IMR-90 (cell line): ENCODE measurements around the gene C11orf21. TPM values are rescaled to one million over a fixed set of nuclear protein-coding genes. Genes with fewer than 3 reads are reported as not detected.

Experiments used
- ATAC-seq: fragments of 200-7000 bp; cut with Tn5 transposase; 2 replicates; pipeline ENCODE4 v1.9.1; 2020; ENCODE audit warnings: low read depth, mild to moderate bottlenecking, moderate library complexity
- BruUV-seq: library from RNA; stranded (reverse); fragments of 400-500 nt; replicated peaks from 2 replicates; lab custom pipeline; 2021; lab: Mats Ljungman, UMichigan
- CTCF ChIA-PET: fragments of 300-600 bp; formaldehyde crosslinking; extraction: SDS; loops from one replicate; lab custom pipeline; 2021; ENCODE audit warnings: antibody characterized with exemption; lab: Yijun Ruan, JAX
- POLR2A ChIA-PET: fragments of 300-600 bp; sonication (Branson Sonifier 250); formaldehyde crosslinking; loops from one replicate; lab custom pipeline; 2022; ENCODE audit warnings: antibody characterized with exemption; ENCODE audit not compliant: unreplicated experiment; lab: Charles Lee
- DNase-seq: peaks from one replicate; pipeline ENCODE4 v3.0.0; 2013
- H2AFZ ChIP-seq: replicated peaks from 2 replicates; pipeline ENCODE3; 2013; ENCODE audit warnings: low read length, mild to moderate bottlenecking; ENCODE audit not compliant: poor library complexity
- H2AK5ac ChIP-seq: 2 replicates; pipeline ENCODE4 v1.6.1; 2013; ENCODE audit warnings: low read depth, low read length, inconsistent platforms
- H2AK9ac ChIP-seq: replicated peaks from 2 replicates; pipeline ENCODE3; 2013; ENCODE audit warnings: mild to moderate bottlenecking, low read depth, low read length, moderate library complexity; ENCODE audit not compliant: poor library complexity
- H2BK120ac ChIP-seq: 2 replicates; pipeline ENCODE4 v1.6.1; 2013; ENCODE audit warnings: low read depth, low read length, inconsistent platforms
- H2BK15ac ChIP-seq: 3 replicates; pipeline ENCODE4 v1.6.1; 2013; ENCODE audit warnings: low read depth, low read length, inconsistent platforms
- H2BK20ac ChIP-seq: 2 replicates; pipeline ENCODE4 v1.6.1; 2013; ENCODE audit warnings: low read depth, mild to moderate bottlenecking, inconsistent platforms, low read length, moderate library complexity
- H2BK5ac ChIP-seq: 2 replicates; pipeline ENCODE4 v1.6.1; 2013; ENCODE audit warnings: mild to moderate bottlenecking, low read depth, low read length, inconsistent platforms; ENCODE audit not compliant: poor library complexity, severe bottlenecking
- H3K14ac ChIP-seq: replicated peaks from 2 replicates; pipeline ENCODE4 v1.6.1; 2013; ENCODE audit warnings: low read depth, low read length, inconsistent platforms
- H3K18ac ChIP-seq: 2 replicates; pipeline ENCODE4 v1.6.1; 2013; ENCODE audit warnings: low read depth, low read length, control low read depth
- H3K23ac ChIP-seq: 2 replicates; pipeline ENCODE4 v1.6.1; 2013; ENCODE audit warnings: low read depth, low read length, inconsistent platforms
- H3K27ac ChIP-seq: 2 replicates; pipeline ENCODE4 v1.5.1; 2013; ENCODE audit warnings: mild to moderate bottlenecking, control low read depth, low read length; ENCODE audit not compliant: insufficient read depth
- H3K27me3 ChIP-seq: 2 replicates; pipeline ENCODE4 v1.6.1; 2013; ENCODE audit warnings: low read length; ENCODE audit not compliant: control insufficient read depth, insufficient read depth
- H3K36me3 ChIP-seq: 2 replicates; pipeline ENCODE4 v1.6.1; 2013; ENCODE audit warnings: low read length, mixed read lengths; ENCODE audit not compliant: control insufficient read depth, insufficient read depth
- H3K4ac ChIP-seq: 2 replicates; pipeline ENCODE4 v1.6.1; 2013; ENCODE audit warnings: low read depth, low read length, inconsistent platforms
- H3K4me1 ChIP-seq: 2 replicates; pipeline ENCODE4 v1.6.1; 2013; ENCODE audit warnings: low read length, mixed read lengths; ENCODE audit not compliant: control insufficient read depth, insufficient read depth
- H3K4me2 ChIP-seq: 2 replicates; pipeline ENCODE4 v1.6.1; 2013; ENCODE audit warnings: low read depth, mild to moderate bottlenecking, control low read depth, low read length, moderate library complexity
- H3K4me3 ChIP-seq: 2 replicates; pipeline ENCODE4 v1.5.1; 2013; ENCODE audit warnings: low read depth, mild to moderate bottlenecking, control low read depth, low read length, moderate library complexity; ENCODE audit not compliant: insufficient read depth
- H3K56ac ChIP-seq: 2 replicates; pipeline ENCODE4 v1.6.1; 2013; ENCODE audit warnings: low read length, inconsistent platforms; ENCODE audit not compliant: insufficient read depth; ENCODE audit errors: extremely low read depth
- H3K79me1 ChIP-seq, 2 experiments: 2 replicates each; pipeline ENCODE4 v1.6.1; 2013; ENCODE audit warnings: low read length in 2 of 2, inconsistent platforms in 1 of 2, low read depth in 1 of 2
- H3K9ac ChIP-seq: 2 replicates; pipeline ENCODE4 v1.6.1; 2013; ENCODE audit warnings: low read depth, low read length, control low read depth
- H3K9me1 ChIP-seq: 2 replicates; pipeline ENCODE4 v1.6.1; 2013; ENCODE audit warnings: low read length, inconsistent platforms; ENCODE audit not compliant: insufficient read depth
- H3K9me3 ChIP-seq: 2 replicates; pipeline ENCODE4 v1.6.1; 2013; ENCODE audit warnings: low read length; ENCODE audit not compliant: control insufficient read depth, insufficient read depth
- H4K20me1 ChIP-seq: 2 replicates; pipeline ENCODE4 v1.6.1; 2013; ENCODE audit warnings: low read length, inconsistent platforms; ENCODE audit not compliant: insufficient read depth
- H4K5ac ChIP-seq: 2 replicates; pipeline ENCODE4 v1.6.1; 2013; ENCODE audit warnings: mild to moderate bottlenecking, low read depth, low read length, control low read depth
- H4K8ac ChIP-seq, 2 experiments: 2 replicates each; pipeline ENCODE4 v1.6.1; 2013; ENCODE audit warnings: low read depth in 2 of 2, low read length in 2 of 2, control low read depth in 1 of 2, inconsistent platforms in 1 of 2
- H4K91ac ChIP-seq: 2 replicates; pipeline ENCODE4 v1.6.1; 2013; ENCODE audit warnings: low read depth, low read length, inconsistent platforms; ENCODE audit not compliant: insufficient read depth
- BHLHE40 ChIP-seq: fragments of 150-350 bp; IDR thresholded peaks from 2 replicates; pipeline ENCODE4 v1.6.1; 2016; ENCODE audit warnings: mild to moderate bottlenecking, low read depth, low read length
- CHD1 ChIP-seq: IDR thresholded peaks from 2 replicates; pipeline ENCODE4 v1.6.1; 2012; ENCODE audit warnings: low read depth, low read length, improper control_type of control experiment
- FOS ChIP-seq: fragments of 150-350 bp; IDR thresholded peaks from 2 replicates; pipeline ENCODE4 v1.6.1; 2016; ENCODE audit warnings: low read depth, low read length
- MAZ ChIP-seq: IDR thresholded peaks from 2 replicates; pipeline ENCODE4 v1.6.1; 2012; ENCODE audit warnings: low read depth, mild to moderate bottlenecking, low read length, improper control_type of control experiment, moderate library complexity, borderline replicate concordance
- MXI1 ChIP-seq: IDR thresholded peaks from 2 replicates; pipeline ENCODE4 v1.6.1; 2012; ENCODE audit warnings: low read depth, mild to moderate bottlenecking, low read length, moderate library complexity, borderline replicate concordance
- RAD21 ChIP-seq: IDR thresholded peaks from 2 replicates; pipeline ENCODE4 v1.6.1; 2012; ENCODE audit warnings: low read length, improper control_type of control experiment
- RFX5 ChIP-seq: IDR thresholded peaks from 2 replicates; pipeline ENCODE4 v1.8.0; 2012; ENCODE audit warnings: low read depth, mild to moderate bottlenecking, low read length, moderate library complexity
- SMC3 ChIP-seq: fragments of 150-350 bp; IDR thresholded peaks from 2 replicates; pipeline ENCODE4 v1.6.1; 2016; ENCODE audit warnings: low read depth, mild to moderate bottlenecking, antibody characterized with exemption, low read length, moderate library complexity
- USF2 ChIP-seq: fragments of 150-350 bp; IDR thresholded peaks from 2 replicates; pipeline ENCODE4 v1.6.1; 2017; ENCODE audit warnings: mild to moderate bottlenecking, antibody characterized with exemption, low read length, low read depth
- WGBS, 2 experiments: methylation state at CpG; one replicate each; pipeline versions ENCODE4 v1.1.5 to v1.1.7; 2013; ENCODE audit warnings: missing lambda C conversion rate in 2 of 2; ENCODE audit not compliant: insufficient read length in 1 of 2; ENCODE audit errors: extremely low coverage in 2 of 2; 5-methylcytosine and 5-hydroxymethylcytosine counted together
- dilution Hi-C: fragments of 300-500 bp; cut with HindIII; formaldehyde crosslinking; loops from one replicate; pipeline ENCODE4 v1.14.3; 2018; ENCODE audit warnings: low sequenced_read_pairs; ENCODE audit not compliant: unreplicated experiment
- in situ Hi-C: fragments of 300-500 bp; cut with MboI; formaldehyde crosslinking; loops from 3 replicates; pipeline ENCODE4 v1.14.3; 2019; ENCODE audit warnings: low sequenced_read_pairs, inconsistent platforms, mixed read lengths
- intact Hi-C: fragments of 100-400 bp; cut with micrococcal nuclease; formaldehyde crosslinking; loops from 2 replicates; pipeline ENCODE4 v1.10.0; 2022
- polyA plus RNA-seq, 3 experiments: library from polyadenylated mRNA; depleted of rRNA; stranded (reverse); fragments of >200 nt; gene quantifications; 2 replicates each; pipeline ENCODE4 v1.2.3, GENCODE V29; 2012; ENCODE audit warnings: low replicate concordance in 1 of 3
- total RNA-seq: library from RNA; depleted of rRNA; stranded (reverse); fragments of >200 nt; gene quantifications from 2 replicates; pipeline ENCODE4 v1.2.3, GENCODE V29; 2012
- TF ChIP-seq, protein P1 (sequence below): conservative IDR thresholded peaks from 2 replicates; pipeline ENCODE4 v1.5.1; 2012; ENCODE audit warnings: mild to moderate bottlenecking, low read depth, low read length, improper control_type of control experiment
- TF ChIP-seq, protein P2 (sequence below): fragments of 150-350 bp; IDR thresholded peaks from 2 replicates; pipeline ENCODE4 v1.6.1; 2016; ENCODE audit warnings: low read depth, mild to moderate bottlenecking, low read length, moderate library complexity, borderline replicate concordance

The C11orf21 gene
- total and polyA plus RNA-seq, 2 of the 4 experiments (the other 2 are of a cell fraction) = not detected

- no peak overlapping the region for H2BK120ac ChIP-seq
- H3K4me3 ChIP-seq = no peak overlapping the region
- H3K9ac ChIP-seq = no peak overlapping the region
- H3K79me1 ChIP-seq = no peaks in the 10 kb centered on the region
- TF ChIP-seq, protein P1, sequence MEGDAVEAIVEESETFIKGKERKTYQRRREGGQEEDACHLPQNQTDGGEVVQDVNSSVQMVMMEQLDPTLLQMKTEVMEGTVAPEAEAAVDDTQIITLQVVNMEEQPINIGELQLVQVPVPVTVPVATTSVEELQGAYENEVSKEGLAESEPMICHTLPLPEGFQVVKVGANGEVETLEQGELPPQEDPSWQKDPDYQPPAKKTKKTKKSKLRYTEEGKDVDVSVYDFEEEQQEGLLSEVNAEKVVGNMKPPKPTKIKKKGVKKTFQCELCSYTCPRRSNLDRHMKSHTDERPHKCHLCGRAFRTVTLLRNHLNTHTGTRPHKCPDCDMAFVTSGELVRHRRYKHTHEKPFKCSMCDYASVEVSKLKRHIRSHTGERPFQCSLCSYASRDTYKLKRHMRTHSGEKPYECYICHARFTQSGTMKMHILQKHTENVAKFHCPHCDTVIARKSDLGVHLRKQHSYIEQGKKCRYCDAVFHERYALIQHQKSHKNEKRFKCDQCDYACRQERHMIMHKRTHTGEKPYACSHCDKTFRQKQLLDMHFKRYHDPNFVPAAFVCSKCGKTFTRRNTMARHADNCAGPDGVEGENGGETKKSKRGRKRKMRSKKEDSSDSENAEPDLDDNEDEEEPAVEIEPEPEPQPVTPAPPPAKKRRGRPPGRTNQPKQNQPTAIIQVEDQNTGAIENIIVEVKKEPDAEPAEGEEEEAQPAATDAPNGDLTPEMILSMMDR = no peak
- TF ChIP-seq MAZ = no peak
- TF ChIP-seq SMC3 = no peak
- TF ChIP-seq RAD21 = no peak
- TF ChIP-seq, protein P2, sequence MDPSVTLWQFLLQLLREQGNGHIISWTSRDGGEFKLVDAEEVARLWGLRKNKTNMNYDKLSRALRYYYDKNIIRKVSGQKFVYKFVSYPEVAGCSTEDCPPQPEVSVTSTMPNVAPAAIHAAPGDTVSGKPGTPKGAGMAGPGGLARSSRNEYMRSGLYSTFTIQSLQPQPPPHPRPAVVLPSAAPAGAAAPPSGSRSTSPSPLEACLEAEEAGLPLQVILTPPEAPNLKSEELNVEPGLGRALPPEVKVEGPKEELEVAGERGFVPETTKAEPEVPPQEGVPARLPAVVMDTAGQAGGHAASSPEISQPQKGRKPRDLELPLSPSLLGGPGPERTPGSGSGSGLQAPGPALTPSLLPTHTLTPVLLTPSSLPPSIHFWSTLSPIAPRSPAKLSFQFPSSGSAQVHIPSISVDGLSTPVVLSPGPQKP = no peak
- no peak for TF ChIP-seq USF2
- no peak for TF ChIP-seq BHLHE40
- TF ChIP-seq RFX5 = no peak
- TF ChIP-seq CHD1 = no peak
- TF ChIP-seq FOS = no peak
- no peak for TF ChIP-seq MXI1
- no peak overlapping the region for H3K23ac ChIP-seq
- H3K18ac ChIP-seq = no peak overlapping the region
- H3K4me1 ChIP-seq = no peaks in the 10 kb centered on the region
- no peak overlapping the region for H2BK20ac ChIP-seq
- H3K9me3 ChIP-seq = peaks cover 5% of the 10 kb centered on the region
- no peak for ATAC-seq
- no peak overlapping the region for H4K91ac ChIP-seq
- H4K20me1 ChIP-seq = no peaks in the 10 kb centered on the region
- in situ Hi-C loops = no loop called here
- no peak overlapping the region for H2AK9ac ChIP-seq
- H2AFZ ChIP-seq = no peak overlapping the region
- no peak overlapping the region for H2BK15ac ChIP-seq
- no peak overlapping the region for H3K4ac ChIP-seq
- no peaks in the 10 kb centered on the region for H3K36me3 ChIP-seq
- H3K14ac ChIP-seq = no peak overlapping the region
- ChIA-PET CTCF (no interaction called here), POLR2A (no interaction called here)
- no peak overlapping the region for H3K27ac ChIP-seq
- intact Hi-C loops = no loop called here
- H3K56ac ChIP-seq = no peak overlapping the region
- H2AK5ac ChIP-seq = no peak overlapping the region
- no peaks in the 10 kb centered on the region for H3K9me1 ChIP-seq
- H3K27me3 ChIP-seq = peaks cover 2% of the 10 kb centered on the region; the same call in 1 of the 2 replicates
- H4K5ac ChIP-seq = no peak overlapping the region
- no peak overlapping the region for H3K4me2 ChIP-seq
- DNase-seq = no peak
- dilution Hi-C loops = no loop called here
- no TSS peak for BruUV-seq
- no peak overlapping the region for H2BK5ac ChIP-seq
- no peak overlapping the region for H4K8ac ChIP-seq
- WGBS, 2 experiments = 76% methylated on average over 10 of the region's 11 CpGs; no CpG with 5 or more reads in 1 of the 2 experiments
These were observed 26.3 kb upstream of the C11orf21 start for GRCh38 chr11:2328021-2328420.
